Glomerular endothelial cell (primary cell): ENCODE measurements around the gene LILRB2. TPM values are rescaled to one million over a fixed set of nuclear protein-coding genes. Genes with fewer than 3 reads are reported as not detected.
"Not testable (repeated sequence)": the region's sequence is repeated elsewhere in the genome, so short reads cannot be mapped to it uniquely, and the experiment has no call there.

Source experiments
- DNase-seq: peaks from one replicate; pipeline ENCODE4 v3.0.0-alpha.2; 2011; ENCODE audit warnings: low read depth, low spot score; ENCODE audit errors: extremely low read depth
- total RNA-seq: library from RNA; depleted of rRNA; stranded (reverse); fragments of >200 nt; gene quantifications from 2 replicates; pipeline ENCODE4 v1.2.3, GENCODE V29; 2015

LILRB2 gene
- total RNA-seq, 1 donor from 2014 or later = not detected

DNA sequence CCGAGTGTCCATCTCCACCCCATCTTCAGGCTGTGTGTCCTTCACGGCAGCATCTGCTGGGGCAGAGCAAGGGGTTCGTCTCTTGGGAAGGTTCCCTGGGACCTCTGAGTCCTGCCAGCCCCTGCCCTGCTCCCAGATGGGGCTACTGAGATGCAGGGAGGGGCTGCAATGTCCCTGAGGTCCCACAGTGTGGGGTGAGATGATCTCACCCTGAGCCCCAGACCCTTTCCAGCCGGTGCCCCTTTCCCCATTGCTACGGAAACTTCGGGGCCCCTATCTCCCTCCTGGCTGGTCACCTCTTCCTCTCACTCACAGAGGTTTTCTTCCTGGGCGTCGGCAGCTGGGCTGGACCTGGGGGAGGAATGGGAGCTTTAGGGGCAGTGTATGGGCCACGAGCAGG lies 5.0 kb downstream of the LILRB2 start:
- no peak for DNase-seq

DNA sequence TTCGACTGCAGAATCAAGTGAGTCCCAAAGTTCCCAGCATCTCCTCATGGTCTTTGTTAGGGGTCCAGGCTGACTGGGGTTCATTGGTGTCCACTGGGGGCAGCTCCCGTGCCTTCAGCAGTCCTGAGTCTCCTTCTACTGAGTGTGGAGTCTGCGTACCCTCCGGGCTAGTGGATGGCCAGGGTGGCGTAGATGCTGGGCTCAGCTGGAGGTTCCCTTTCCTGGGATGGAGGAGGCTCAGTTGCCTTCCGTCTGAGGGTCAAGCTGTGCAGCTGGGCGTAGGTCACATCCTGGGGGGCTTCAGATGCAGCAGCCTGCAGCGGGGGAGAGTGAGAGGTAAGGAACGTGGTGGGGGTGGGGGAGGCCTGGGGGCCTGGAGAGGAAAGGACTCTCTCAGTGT lies 6.4 kb downstream of the LILRB2 start:
- not testable (repeated sequence) for DNase-seq

DNA sequence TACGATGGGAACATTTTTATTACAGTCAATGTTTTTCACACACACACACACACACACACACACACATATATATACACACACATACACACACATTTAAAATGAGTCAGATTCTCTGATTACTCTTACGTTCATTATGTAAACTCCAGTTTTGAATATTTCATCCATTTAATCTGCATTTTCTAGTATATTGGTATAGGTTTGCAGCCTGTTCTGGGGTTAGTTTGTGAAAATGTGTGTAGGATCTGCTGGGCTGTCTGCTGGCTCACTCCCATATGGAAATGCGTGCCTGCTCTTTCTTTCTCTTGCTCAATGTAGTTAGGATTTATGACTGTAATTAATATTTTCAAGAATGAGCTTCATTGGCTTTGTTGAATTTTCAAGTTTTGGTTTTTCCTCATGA lies 7.1 kb downstream of the LILRB2 start:
- DNase-seq = no peak

DNA sequence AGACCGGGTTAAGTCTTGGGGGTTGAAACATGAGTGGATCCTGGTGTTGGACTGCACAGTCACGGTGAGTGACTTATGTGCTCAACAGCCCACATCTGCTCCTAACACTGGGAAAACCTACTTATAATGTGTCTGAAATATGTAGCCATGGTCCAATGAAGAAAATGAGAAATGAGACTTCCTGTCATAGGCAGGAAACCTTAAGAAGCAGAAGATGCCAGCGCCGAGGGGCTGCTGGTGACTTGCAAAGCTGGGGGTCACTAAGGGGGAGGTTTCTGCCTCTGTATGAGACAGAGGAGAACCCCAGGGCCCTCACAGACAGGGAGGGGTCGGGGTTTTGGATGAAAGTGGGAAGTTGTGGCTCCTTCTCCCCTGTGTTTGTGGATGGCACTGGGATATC lies 8.7 kb downstream of the LILRB2 start:
- DNase-seq = not testable (repeated sequence)

DNA sequence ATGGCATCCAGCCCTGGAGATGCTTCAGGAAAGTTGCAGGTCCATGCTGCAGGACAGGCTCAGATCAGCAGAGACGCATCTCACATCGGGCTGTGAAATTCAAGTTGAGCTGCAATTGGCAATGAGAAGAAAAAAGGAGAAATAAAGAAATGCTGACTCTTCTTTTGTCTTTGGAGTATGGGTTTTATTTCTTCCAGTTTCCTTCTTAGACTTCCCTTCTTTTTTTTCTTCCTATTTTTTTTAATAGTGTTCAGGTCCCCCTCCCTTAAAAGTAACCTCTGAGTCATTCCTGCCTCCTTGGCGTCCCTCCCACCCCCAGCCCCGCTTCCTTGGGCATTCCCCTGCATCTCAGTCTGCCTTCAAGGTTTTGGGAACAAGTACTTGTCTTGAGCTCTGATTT lies 9.3 kb downstream of the LILRB2 start:
- DNase-seq = not testable (repeated sequence)

DNA sequence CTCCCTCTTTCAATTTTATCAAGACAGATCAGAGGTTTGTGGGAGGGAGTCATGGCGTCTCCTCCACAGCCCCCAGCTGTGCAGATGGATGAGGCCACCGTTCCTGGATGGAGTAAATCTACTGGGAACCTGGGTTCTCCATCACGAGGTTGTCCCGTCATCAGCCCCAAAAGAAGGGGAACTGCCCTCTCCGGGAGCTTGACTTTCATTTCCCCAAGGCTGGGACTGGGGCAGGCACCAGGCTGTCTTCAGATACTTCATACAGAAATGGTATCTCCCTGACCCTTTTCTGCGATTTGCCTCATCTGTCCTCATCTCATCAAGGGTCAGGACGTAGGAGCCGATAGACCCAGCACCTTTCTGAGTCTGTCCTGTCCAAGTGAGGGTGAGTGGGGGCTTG lies 9.8 kb downstream of the LILRB2 start:
- no peak for DNase-seq

DNA sequence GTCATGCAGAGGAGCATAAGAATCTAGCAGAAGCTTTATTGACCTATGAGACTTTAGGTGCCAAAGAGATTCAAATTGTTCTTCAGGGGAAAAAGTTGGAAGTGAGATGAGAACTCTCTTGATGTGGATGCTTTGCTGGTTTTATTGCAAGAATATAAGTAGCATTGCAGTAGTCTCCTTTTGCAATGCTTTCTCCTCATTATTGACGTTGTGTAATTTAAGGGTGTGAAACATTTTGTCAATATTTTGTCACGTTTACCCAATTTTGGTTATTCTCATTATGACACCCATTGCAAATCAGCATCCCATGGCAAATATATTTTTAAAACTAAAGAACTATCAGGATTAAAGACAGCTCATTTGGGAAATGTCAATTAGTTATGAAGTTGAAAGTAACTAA lies 12.0 kb downstream of the LILRB2 start:
- no peak for DNase-seq

DNA sequence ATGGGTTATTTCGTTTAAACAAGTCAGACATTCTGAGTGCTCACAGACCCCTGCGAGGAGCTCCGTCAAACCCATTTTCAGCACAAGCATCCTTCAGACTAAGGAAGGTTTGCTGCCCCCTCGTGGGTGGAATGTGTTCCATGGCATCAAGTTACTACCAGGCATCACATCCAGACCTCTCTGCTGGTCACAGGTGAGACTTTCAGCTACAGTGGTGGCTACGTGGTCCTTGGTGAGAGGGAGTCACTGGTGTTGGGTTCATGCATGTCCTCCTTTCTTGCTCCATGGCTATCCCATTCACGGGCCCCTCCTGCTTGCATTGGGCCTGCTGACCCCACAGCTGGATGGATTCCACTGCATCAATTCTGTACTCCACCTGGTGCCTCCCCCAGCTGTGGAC lies 14.8 kb downstream of the LILRB2 start:
- peak; percentile 42 for DNase-seq

DNA sequence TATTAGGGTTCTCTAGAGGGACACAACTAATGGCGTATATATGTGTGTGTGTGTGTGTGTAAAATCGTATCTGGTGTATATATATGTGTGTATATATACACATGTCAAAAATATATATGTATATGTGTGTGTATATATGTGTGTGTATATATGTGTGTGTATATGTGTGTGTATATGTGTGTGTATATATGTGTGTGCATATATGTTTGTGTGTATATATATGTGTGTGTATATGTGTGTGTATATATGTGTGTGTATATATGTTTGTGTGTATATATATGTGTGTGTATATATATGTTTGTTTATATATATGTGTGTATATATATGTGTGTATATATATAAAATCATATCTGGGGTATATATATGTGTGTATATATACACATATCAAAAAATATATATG lies 18.4 kb downstream of the LILRB2 start:
- no peak for DNase-seq

DNA sequence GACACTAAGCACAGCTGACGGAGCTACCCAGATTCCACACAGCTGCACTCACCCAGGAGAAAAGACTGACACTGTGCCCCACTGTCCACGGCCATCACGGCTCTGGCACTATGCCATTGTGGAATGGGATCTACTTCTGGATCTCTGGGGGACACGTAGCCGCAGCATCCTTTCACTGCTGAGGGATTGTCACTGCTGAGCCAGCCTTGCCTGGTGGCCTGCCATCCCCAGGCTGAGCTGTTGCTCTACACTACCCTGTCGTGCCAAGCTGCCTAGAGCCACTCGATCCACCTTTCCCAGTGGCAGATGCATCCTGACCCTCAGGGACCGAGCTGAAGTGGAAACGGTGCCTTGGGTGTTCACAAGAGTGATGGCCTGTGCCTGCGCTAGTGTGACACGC lies 18.8 kb downstream of the LILRB2 start:
- DNase-seq = no peak

DNA sequence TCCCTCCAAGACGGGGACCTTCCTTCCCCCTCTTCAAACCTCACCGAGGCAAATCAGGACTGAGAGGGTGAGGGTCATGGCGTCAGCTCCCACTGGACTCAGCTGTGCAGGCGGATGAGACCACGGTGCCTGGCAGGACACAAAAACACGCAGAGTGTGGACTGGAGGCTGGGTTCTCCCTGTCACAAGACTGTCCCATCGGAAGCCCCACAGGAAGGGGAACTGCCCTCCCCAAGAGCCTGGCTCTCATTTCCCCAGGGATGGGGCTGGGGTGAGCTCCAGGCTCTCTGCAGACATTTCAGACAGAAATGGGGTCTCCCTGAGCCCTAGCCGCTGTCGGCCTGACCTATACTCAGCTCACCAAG lies 23.8 kb downstream of the LILRB2 start, which contains the start of gene LILRB5:
LILRB5 (minus strand) TSS at position 158 of the 365 bp plus-strand sequence; CDS start at position 78, 80 bp downstream.
- no peak for DNase-seq

DNA sequence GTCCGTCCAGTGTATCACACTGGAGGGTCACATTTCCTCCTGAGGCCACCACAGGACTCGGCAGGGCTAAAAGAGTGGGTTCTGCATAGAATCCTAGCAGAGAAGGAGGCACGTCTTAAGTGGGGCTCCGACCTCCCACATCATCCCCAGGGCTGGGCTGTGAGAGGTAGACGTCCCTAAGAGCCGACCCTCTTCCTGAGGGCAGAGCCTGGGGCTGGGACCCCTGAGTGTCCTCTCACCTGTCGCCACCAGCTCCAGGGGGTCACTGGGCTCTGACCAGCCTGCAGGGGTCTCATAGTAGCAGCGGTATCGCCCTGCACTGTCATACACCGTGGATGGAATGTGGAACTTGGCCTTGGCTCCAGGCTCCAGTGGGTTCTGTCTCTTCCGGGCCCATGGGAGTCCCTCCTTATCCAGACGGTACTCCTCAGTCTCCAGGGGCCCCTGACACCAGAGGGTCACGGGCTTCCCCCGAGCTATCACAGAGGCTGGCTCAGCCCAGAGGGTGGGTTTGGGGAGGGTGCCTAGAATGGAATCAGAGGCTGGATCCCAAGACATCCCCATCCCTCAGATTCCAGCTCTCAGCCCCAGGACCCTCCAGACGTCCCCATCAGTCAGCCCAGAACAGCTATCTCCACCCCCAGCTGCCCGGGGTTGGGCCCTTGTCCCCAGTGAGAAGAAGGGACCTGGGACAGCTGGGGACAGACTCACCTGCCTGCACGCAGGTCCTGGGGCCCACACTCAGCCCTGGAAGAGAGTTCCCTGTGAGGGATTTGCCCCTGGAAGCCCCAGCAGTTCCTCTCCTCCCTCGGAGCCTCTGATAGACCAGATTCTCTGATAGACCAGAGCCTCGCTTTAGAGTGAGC lies 24.4 kb downstream of the LILRB2 start:
- DNase-seq = no peak

DNA sequence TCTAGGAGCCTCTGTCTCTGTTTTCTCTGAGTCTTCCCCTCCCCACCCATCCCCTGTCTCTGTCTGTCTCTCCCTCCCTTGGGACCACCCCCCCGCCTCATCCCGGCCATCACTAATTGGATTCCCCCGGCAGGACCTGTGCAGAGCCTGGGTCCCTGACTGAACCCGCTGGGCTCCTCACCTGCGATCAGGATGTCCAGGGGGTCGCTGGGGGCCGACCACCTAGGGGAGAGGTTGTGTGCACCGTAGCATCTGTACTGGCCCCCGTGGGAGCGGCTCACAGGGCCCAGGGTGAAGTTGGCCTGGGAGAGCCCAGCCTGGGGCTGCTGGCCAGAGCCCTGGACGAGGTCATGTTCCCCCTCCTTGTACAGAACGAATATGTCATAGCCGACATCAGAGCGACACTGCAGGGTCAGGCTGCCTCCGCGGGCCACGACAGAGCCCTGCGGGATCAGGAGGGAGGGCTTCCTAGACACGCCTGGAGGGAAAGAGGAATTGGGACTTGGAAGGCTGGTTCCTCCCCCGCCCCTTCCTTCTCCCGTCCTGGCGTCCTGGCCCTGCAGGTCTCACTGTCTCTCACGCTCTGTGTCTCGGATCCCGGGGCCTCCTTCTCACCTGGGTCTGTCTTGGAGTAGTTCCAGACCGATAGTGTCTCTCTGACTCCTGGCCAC lies 25.7 kb downstream of the LILRB2 start:
- no peak for DNase-seq

DNA sequence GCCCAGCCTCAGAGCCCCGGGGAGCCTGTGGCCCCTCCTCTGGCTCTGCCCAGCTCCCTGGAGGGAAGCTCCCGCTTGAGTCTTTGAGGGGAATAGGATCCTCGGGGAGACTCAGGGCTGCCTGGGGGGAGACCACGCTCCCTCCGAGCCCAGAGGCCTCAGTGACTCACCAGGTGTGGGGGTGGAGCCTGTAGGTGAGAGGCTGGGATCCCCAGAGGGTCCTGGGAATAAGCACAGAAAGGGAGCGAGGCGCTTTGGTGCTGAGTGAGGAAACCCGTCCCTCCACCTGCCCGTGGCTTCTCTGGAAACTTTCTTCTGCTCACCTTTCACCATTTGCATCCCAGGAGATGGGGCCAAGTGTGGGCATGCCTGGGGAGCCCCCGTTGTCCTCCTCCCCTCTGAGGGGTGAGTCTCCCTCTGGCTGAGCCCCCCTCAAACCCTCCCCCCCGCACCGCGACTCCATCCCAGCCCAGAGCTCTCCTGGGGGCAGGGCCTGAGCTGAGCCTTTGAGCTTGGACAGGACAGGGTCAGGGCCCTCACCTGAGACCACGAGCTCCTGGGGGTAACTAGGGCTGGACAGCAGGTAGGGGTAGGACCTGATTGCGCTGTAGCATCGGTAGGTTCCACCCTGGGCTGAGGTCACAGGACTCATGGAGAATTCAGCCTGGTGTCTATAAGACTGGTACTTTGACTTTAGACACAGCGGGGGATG lies 26.6 kb downstream of the LILRB2 start:
- DNase-seq = no peak

DNA sequence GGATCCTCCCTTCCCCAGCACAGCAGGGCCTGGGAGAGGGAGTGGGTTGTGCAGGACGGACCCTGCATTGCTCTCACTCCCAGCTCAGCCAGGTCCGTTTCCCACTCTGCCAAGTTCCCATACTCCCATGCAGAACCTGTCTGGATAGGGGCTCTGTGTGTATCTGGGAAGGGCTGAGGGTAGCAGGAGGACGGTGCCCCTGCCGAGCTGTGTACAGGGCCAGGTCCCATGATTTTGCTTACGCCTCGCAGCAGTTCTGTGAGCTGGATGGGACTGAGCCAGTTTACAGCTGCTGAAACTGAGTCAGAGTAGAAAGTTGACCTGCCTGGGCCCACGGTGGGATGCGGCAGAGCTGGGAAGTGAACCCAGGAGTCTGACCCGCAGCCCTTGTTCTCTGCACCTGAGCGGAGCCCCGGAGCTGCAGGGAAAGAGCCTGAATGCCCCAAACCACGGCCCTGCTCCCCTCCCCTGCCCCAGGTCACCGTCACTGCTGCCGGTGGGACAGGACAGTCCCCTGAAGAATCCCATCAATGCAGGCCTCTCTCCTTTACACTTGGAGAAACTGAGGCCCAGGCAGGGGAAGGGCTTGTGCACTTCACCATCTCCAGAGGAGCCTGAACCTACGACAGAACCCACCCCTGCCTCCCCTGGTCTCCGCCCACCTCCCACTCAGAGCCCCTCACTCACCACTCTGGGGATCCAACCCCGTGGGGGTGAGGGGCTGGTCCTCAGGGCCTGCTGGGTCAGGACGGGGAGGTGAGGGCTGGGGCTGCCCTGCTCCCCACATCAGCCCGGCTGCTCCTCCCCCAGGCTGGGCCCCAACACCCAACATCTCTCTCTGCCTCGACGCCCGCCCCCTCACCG lies 27.3 kb downstream of the LILRB2 start:
- DNase-seq = no peak

DNA sequence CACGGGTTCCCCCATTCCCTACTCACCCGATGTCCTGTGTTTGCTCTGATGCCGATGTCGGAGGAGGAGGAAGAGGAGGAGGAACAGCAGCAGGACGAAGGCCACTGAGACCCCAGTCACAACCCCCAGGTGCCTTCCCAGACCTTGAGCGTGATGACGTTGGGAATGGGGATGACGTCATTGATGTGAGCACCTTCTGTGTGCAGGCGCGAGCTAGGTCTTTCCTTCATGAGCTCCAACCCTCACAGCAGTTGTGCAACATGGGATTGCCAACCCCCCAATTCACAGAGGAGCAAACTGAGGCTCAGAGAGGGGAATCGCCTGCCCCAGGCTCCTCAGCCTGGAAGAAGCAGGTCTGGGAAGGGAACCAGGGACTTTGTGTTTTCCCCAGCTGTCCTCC lies 28.1 kb downstream of the LILRB2 start:
- DNase-seq = no peak

DNA sequence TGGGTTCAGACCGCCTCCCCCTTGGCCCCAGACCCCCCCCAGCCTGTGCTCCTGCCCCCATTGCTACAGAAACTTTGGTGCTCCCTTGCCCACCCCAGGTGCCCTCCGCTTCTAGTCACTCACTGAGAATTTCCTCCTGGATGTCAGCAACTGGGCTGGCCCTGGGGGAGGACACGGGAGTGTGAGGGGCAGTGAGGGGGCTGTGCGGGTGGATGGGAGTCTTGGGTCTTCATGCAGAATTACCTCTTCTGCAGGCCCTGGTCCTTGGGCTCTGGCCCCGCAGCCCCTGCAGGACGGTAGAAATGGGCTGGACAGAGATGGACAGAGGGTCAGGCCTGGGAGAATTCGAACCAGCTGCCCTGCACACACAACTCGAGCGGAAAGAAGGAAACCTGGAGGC lies 28.7 kb downstream of the LILRB2 start:
- DNase-seq = no peak

DNA sequence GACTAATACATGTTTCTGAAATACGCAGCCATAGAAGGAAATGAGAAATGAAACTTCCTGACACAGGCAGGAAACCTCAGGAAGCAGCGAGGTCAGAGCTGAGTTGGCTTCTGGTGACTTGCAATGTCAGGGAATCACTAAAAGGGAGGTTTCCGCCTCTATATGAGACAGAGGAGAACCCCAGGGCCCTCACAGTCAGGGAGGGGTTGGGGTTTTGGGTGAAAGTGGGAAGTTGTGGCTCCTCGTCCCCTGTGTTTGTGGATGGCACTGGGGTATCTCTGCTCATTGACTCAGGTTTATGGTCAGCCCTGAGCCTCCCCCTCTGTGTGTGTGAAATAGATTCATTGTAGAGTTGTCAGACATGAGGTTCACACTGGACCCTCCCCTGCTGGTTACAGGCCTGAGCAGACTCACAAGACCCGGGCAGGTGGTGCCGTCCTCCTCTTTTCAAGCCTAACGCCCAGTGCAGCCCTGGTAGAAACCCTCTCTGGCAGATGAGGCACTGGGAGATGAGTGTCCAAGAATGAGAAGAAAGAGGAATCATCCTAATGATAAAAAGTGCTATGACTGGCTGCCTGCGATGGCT lies 32.8 kb downstream of the LILRB2 start:
- no peak for DNase-seq

DNA sequence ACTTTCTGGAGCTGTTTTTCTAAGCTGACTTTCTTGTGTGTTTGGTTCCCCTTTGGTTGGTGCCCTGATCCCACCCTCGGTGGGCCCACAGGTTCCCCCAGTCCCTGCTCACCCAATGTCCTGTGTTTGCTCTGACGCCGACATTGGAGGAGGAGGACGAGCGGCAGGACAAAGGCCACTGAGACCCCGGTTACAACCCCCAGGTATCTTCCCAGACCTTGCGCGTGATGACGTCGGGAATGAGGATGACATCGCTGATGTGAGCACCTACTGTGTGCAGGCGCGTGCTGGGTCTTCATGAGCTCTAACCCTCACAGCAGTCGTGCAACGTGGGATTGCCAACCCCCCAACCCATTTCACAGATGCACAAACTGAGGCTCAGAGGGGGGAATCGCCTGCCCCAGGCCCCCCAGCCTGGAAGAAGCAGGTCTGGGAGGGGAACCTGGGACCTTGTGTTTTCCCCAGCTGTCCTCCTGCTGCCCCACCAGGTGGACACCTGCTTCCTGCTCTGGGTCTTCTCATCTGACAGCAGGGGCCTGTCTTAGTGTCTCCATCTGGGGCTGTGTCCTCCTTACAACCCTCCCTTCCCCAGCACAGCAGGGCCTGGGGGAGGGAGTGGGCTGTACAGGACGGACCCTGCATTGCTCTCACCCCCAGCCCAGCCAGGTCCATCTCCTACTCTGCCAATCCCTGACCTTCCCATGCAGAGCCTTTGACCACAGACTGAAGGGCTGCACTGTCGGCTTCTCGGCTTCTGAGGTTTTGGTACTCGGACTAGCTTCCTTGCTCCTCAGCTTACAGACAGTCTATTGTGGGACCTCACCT lies 33.6 kb downstream of the LILRB2 start:
- no peak for DNase-seq
